ENCODE measurements around the gene RBM47. TPM values are rescaled to one million over a fixed set of nuclear protein-coding genes. Genes with fewer than 3 reads are reported as not detected.
"Not testable (repeated sequence)": the region's sequence is repeated elsewhere in the genome, so short reads cannot be mapped to it uniquely, and the experiment has no call there.

Gene RBM47
- total RNA-seq, 2 experiments from 2014 or later: 2.1 to 2.2 TPM

DNA sequence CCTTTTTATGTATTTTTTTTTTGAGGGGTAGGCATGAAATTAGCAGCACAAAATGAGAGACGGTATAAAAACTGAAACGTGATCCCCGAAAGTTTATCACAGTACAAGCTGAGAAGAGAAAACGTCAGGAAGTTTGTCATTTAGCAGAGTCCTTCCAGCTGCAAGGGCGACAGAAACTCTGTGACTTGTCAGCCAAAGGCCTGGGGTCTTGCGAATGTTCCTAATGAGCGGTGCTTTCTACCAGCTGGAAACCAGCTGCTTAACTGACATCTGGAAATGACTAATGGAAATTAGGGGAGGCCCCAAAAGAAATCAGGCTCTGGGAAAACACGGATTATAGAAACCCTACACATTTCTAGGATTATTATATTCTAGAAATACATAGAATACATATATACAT is 228.0 kb downstream of the RBM47 start:
- no peak overlapping the region for H3K4me3 Mint-ChIP-seq
- no peaks in the 10 kb centered on the region for H3K4me1 Mint-ChIP-seq
- CTCF ChIA-PET: interaction anchor here (0.7 kb wide), 1 partner anchor 22 kb away, joined by 3 read pairs; no protein-coding TSS in a partner anchor
- POLR2A ChIA-PET: no interaction called here
- H3K36me3 Mint-ChIP-seq (ENCODE audit: low read depth): peaks cover 3% of the 10 kb centered on the region
- no peaks in the 10 kb centered on the region for H3K27me3 Mint-ChIP-seq
- H3K9me3 Mint-ChIP-seq: peaks cover 5% of the 10 kb centered on the region
- H3K27ac Mint-ChIP-seq: no peak overlapping the region
- no peak for DNase-seq

DNA sequence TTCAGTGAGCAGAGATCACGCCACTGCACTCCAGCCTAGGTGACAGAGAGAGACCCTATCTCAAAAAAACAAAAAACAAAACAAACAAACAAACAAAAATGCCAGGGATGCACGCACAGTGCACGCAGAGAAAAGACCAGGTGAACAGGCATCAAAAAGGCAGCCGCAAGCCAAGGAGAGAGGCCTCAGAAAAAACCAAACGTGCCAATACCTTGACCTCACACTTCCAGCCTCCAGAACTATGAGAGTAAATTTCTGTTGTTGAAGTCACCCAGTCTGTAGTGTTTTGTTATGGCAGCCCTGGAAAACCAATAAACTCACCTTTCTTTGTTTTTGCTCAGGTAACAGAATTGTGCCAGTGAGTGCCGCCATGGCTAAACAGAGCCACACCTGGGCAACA is 228.6 kb downstream of the RBM47 start:
- no peaks in the 10 kb centered on the region for H3K4me1 Mint-ChIP-seq
- H3K27me3 Mint-ChIP-seq: no peaks in the 10 kb centered on the region
- H3K4me3 Mint-ChIP-seq: no peak overlapping the region
- peaks cover 4% of the 10 kb centered on the region for H3K9me3 Mint-ChIP-seq
- ChIA-PET POLR2A (no interaction called here), CTCF (interaction anchor here (0.7 kb wide), 1 partner anchor 22 kb away, joined by 3 read pairs; no protein-coding TSS in a partner anchor)
- no peak for DNase-seq
- peaks cover 3% of the 10 kb centered on the region for H3K36me3 Mint-ChIP-seq (ENCODE audit: low read depth)
- no peak overlapping the region for H3K27ac Mint-ChIP-seq

DNA sequence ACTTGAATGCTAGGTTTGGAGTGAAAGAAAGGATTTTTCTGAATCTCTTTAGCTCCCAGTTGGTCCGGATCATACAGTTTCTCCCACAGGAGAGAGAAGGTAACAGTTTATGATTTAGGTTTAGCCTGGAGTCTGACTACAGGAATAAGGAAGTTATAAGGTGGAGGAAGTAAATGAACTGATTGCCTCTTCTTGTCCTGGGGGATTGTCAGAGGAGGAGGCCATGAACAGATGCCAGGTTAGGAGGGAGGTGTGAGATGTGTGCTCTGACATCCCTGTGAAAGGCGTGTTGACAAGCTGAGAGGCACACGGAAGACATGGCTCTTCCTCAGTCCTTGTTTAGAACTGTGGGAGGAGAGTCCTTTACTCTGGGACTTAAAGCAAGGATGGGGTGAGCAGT is 230.1 kb downstream of the RBM47 start:
- CTCF ChIA-PET: no interaction called here
- POLR2A ChIA-PET: no interaction called here
- no peaks in the 10 kb centered on the region for H3K27me3 Mint-ChIP-seq
- H3K4me1 Mint-ChIP-seq: no peaks in the 10 kb centered on the region
- no peaks in the 10 kb centered on the region for H3K9me3 Mint-ChIP-seq
- no peak overlapping the region for H3K27ac Mint-ChIP-seq
- DNase-seq: no peak
- H3K4me3 Mint-ChIP-seq: no peak overlapping the region
- H3K36me3 Mint-ChIP-seq (ENCODE audit: low read depth): no peaks in the 10 kb centered on the region

DNA sequence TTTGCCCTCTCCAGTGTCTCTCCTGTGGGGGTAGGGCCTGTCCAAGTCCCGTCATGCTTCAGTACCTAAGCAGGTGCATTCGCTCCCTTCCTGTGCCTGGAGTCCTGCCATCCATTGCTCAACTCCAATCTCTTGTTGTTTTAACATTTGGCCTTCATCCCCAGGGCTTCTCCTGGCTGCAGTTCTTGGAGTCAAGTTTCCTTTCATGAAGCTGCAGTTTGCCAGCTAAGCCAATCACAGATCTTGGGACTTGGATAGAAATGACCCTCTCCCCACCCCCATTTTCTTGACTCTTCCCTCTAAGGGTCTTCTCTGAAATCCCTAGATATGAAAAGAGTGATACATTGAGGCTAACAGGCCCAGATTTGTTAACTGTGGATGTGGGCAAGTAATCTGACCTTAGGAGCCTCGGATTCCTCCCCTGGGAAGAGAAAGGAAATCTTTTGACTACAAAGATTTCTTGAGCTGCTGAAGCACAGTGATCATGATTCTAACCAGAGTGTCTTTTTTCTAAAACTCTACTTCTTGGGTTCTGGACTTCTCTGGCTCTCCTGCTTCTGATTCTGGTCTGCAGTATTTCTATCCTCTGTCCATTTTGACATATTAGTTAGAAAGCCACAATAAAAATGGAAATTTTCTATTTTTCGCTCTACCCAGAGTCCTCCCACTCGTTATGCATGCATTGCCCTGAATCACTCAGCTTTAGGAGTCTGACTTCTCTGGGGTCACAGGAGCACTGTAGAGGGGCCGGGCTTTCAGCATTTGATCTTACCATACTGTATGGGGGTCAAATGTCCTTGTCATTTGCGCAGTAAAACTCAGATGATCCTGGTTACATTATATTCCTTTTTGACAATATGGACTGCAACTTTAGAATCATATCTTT is 233.5 kb downstream of the RBM47 start:
- ChIA-PET CTCF (no interaction called here), POLR2A (no interaction called here)
- DNase-seq: no peak
- H3K27ac Mint-ChIP-seq: no peak overlapping the region
- H3K27me3 Mint-ChIP-seq: peaks cover 3% of the 10 kb centered on the region
- H3K36me3 Mint-ChIP-seq (ENCODE audit: low read depth): no peaks in the 10 kb centered on the region
- no peaks in the 10 kb centered on the region for H3K4me1 Mint-ChIP-seq
- no peaks in the 10 kb centered on the region for H3K9me3 Mint-ChIP-seq
- H3K4me3 Mint-ChIP-seq: no peak overlapping the region

DNA sequence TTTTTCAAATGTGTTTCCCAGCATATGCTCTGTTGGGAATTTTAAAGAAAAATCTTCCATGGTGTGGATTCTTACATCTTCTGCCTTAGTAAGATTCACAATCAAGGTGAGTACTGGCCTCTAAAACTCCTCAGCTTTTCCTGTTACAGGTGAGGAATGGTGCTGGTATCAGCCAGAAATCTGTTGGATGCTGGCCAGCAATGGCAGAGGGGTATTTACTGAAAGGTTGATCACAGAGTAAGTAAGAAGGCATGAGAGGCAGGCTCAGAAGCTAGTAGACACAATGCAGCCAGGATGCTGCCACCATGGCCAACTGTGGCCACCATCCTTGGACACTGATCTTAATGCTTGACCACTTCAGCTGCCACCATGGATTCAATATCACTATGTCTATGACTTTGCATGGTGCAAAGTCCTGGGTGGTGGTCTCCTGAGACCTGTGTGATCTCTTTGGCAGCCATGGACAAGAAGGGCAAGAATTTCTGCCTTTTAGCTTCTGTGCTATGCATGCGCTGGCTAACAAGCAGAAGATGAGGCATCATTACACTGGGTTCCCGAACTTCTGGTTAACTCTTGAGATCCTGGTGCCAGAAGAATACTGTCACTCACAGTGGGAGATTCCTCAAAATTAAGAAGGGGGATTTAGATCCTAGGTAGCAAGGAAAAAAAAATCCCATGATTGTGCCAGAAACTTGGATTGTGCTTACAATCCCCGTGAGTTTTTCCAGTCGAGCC is 234.3 kb downstream of the RBM47 start:
- Mint-ChIP-seq H3K9me3 (no peaks in the 10 kb centered on the region), H3K4me1 (no peaks in the 10 kb centered on the region), H3K36me3 (ENCODE audit: low read depth) (no peaks in the 10 kb centered on the region), H3K27me3 (peaks cover 3% of the 10 kb centered on the region), H3K4me3 (no peak overlapping the region), H3K27ac (no peak overlapping the region)
- CTCF ChIA-PET: no interaction called here
- no peak for DNase-seq
- POLR2A ChIA-PET: no interaction called here

DNA sequence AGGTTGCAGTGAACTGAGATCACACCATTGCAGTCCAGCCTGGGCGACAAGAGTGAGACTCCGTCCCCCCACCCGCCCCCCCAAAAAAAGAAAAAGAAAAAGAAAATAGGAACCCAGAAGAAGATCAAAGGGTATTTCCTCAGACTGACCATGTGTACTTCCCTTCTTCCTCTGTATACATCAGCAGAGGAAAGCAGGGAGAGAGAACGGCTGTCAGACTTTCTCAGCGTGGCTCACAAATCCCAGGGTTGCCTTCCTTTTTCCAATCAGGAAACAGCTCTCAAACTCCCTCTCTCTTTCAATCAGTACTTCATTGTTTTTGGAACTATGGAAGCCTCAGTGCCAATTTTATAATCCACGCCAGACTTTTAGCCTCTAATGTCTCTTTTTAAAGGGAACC is 235.4 kb downstream of the RBM47 start:
- POLR2A ChIA-PET: no interaction called here
- no peak overlapping the region for H3K27ac Mint-ChIP-seq
- no peak for DNase-seq
- no peaks in the 10 kb centered on the region for H3K9me3 Mint-ChIP-seq
- CTCF ChIA-PET: no interaction called here
- H3K36me3 Mint-ChIP-seq (ENCODE audit: low read depth): no peaks in the 10 kb centered on the region
- H3K27me3 Mint-ChIP-seq: peaks cover 3% of the 10 kb centered on the region
- no peak overlapping the region for H3K4me3 Mint-ChIP-seq
- no peaks in the 10 kb centered on the region for H3K4me1 Mint-ChIP-seq

DNA sequence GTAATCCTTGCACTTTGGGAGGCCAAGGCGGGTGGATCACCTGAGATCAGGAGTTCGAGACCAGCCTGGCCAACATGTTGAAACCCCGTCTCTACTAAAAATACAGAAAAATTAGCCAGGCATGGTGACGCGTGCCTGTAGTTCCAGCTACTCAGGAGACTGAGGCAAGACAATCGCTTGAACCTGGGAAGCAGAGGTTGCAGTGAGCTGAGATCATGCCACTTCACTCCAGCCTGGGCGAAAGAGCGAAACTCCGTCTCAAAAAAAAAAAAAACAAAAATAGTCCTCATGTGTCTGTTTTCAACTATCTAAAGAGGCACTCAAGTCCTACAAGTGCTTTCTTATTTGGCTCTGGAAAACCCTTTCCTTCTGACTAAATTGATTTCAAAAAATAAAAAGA is 237.4 kb downstream of the RBM47 start:
- POLR2A ChIA-PET; H3K9me3 Mint-ChIP-seq; H3K27me3 Mint-ChIP-seq; DNase-seq; CTCF ChIA-PET; H3K4me1 Mint-ChIP-seq; H3K36me3 Mint-ChIP-seq (ENCODE audit: low read depth); H3K4me3 Mint-ChIP-seq; H3K27ac Mint-ChIP-seq: not testable (repeated sequence)

DNA sequence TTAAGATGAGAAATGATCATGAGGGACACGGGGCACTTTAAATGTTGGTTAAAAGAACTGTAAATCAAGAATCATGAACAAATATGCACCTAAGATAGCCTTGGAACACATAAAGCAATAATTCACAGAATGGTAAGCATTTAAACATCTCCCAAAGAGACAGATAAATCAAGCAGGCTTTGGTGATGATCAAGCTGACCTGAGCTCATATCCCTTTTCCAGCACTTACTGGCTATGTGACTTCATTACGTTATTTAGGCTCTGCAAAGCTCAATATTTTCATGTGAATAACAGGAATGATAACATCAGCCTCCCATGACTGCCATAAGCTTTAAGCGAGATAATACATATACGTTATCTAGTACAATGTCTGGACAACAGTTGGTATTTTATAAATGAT is 239.7 kb downstream of the RBM47 start:
- Mint-ChIP-seq H3K27me3 (peaks cover 5% of the 10 kb centered on the region), H3K27ac (no peak overlapping the region), H3K36me3 (ENCODE audit: low read depth) (no peaks in the 10 kb centered on the region), H3K4me1 (no peaks in the 10 kb centered on the region), H3K9me3 (no peaks in the 10 kb centered on the region), H3K4me3 (no peak overlapping the region)
- no peak for DNase-seq
- POLR2A ChIA-PET: no interaction called here
- CTCF ChIA-PET: no interaction called here

DNA sequence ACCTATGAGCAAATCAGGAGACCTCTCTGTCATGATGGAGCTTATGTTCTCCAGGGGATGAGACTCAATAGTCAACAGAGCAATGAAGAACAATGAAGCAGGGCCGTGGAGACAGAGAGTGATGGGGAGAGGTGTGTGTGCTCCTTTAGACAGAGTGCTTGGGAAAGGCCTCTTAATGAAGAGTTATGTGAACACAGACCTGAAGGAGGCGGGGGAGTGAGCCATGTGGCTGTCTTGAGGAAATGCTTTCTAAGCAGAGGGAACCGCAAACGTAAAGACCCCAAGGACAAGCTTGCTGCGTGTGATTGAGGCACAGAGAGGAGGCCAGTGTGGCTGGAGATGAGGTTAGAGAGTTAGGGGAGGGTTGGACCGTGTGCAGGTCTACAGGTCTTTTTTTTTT is 241.4 kb downstream of the RBM47 start:
- no peaks in the 10 kb centered on the region for H3K4me1 Mint-ChIP-seq
- H3K4me3 Mint-ChIP-seq: no peak overlapping the region
- POLR2A ChIA-PET: no interaction called here

DNA sequence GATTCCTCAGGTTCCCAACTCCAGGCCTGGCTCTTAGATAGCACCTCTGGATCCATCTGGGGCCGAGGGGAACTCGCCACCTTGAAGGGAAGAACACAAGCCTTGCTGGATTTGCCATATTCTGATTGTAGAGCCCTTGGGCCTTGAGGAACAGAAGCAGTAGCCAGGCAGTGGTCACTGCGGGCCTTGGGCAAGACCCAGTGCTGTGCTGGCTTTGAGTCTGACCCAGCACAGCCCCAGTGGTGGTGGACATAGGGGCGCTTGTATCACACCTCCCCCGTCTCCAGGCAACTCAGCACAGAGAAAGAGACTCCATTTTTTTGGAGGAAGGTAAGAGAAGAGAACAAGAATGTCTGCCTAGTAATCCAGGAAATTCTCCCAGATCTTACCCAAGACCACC is 249.0 kb downstream of the RBM47 start:
- Mint-ChIP-seq H3K4me3 (no peak overlapping the region), H3K4me1 (no peaks in the 10 kb centered on the region), H3K27ac (no peak overlapping the region), H3K9me3 (no peaks in the 10 kb centered on the region), H3K36me3 (ENCODE audit: low read depth) (no peaks in the 10 kb centered on the region), H3K27me3 (peaks cover 10% of the 10 kb centered on the region)
- POLR2A ChIA-PET: no interaction called here
- CTCF ChIA-PET: no interaction called here
- no peak for DNase-seq

More for the DNA sequence above, 241.4 kb downstream of the RBM47 start:
- H3K27ac Mint-ChIP-seq: no peak overlapping the region
- CTCF ChIA-PET: no interaction called here
- H3K27me3 Mint-ChIP-seq: peaks cover 7% of the 10 kb centered on the region
- no peak for DNase-seq
- H3K36me3 Mint-ChIP-seq (ENCODE audit: low read depth): no peaks in the 10 kb centered on the region
- H3K9me3 Mint-ChIP-seq: no peaks in the 10 kb centered on the region

DNA sequence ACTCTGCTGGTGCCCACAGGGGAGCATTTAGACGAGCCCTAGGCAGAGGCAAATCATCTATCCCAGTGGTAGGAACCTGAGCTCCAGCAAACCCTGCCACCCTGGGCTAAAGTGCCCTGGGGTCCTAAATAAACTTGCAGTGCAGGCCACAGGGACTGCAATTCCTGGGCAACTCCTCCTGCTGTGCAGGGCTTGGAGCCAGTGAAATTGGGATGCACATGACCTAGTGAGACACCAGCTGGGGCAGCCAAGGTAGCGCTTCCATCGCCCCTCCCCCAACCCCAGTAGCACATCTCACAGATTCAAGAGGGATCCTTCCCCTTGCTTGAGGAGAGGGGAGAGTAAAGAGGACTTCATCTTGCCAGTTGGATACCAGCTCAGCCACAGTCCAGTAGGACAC is 250.4 kb downstream of the RBM47 start:
- Mint-ChIP-seq H3K4me1 (no peaks in the 10 kb centered on the region), H3K27ac (no peak overlapping the region), H3K36me3 (ENCODE audit: low read depth) (no peaks in the 10 kb centered on the region), H3K4me3 (no peak overlapping the region), H3K27me3 (peaks cover 10% of the 10 kb centered on the region), H3K9me3 (no peaks in the 10 kb centered on the region)
- POLR2A ChIA-PET: no interaction called here
- CTCF ChIA-PET: interaction anchor here (0.6 kb wide), 1 partner anchor 22 kb away, joined by 3 read pairs; no protein-coding TSS in a partner anchor
- no peak for DNase-seq

DNA sequence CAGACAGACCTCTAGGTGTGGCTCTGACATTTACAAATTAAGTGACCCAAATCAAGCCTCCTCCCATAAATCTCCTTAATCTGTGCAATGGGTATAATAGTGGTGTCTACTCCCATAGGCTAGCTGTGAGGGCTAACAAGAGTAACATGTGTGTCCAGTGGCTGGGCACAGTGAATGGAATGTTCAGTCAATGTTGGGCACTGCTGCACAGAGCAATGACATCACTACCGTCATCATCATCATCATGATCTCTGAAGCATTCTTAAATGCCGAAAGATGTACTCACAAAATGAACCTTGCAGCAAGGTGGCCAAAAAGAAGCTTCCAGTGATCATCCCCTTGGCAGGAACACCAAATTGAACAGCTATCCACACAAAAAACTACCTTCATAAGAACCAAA is 251.0 kb downstream of the RBM47 start:
- Mint-ChIP-seq H3K27ac (no peak overlapping the region), H3K36me3 (ENCODE audit: low read depth) (no peaks in the 10 kb centered on the region), H3K4me3 (no peak overlapping the region), H3K9me3 (no peaks in the 10 kb centered on the region), H3K27me3 (peaks cover 10% of the 10 kb centered on the region), H3K4me1 (no peaks in the 10 kb centered on the region)
- no peak for DNase-seq
- ChIA-PET CTCF (no interaction called here), POLR2A (no interaction called here)

DNA sequence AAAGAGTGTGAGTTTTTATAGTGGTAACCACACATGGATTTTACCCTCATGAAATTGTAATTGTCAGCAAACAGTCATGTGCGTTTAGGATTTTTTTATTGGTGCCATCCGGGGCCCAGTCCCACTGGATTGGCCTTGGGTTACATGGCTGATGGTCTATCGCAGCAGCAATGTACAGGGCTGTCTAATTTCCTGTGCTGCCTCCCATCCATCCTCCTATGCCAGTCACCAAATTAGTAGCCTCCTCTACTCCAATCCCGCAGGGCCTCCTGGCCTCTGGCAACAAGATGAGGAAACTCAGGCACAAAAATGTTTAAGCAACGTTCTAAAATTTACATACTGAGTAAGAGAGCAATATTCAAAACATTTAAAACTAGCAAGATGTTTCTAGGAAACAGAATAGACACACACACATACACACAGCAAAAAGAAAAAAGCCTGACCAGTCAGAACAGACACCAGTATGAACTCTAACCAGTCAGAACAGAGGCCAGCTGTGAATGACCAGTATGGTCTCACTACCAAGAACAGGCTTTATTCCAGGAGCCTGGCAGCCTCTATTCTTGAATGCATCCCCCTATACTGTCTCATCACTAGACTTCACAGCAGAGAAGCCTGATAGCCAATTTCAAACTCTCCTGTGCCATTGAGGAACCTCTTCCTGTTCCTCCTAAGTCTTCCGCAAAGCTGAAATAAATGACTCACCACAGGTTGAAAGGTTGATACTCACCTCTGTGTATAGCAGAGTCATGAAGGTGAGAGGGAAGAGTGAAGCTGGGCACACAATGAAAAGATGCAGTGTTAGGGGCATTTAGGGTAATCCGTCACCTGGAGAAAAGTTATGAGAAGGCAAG is 251.9 kb downstream of the RBM47 start:
- peaks cover 9% of the 10 kb centered on the region for H3K27me3 Mint-ChIP-seq
- ChIA-PET POLR2A (no interaction called here), CTCF (no interaction called here)
- no peaks in the 10 kb centered on the region for H3K4me1 Mint-ChIP-seq
- no peaks in the 10 kb centered on the region for H3K36me3 Mint-ChIP-seq (ENCODE audit: low read depth)
- no peak overlapping the region for H3K27ac Mint-ChIP-seq
- no peak overlapping the region for H3K4me3 Mint-ChIP-seq
- H3K9me3 Mint-ChIP-seq: no peaks in the 10 kb centered on the region
- DNase-seq: no peak

All from activated CD4-positive, alpha-beta memory T cell treated with anti-CD3 and anti-CD28 coated beads, Interleukin-2, amount 10 ng/mL, durations not matched to agents 7 days and 5 days (primary cell).